Measurements from ENCODE around the gene SIX3. TPM values are rescaled to one million over a fixed set of nuclear protein-coding genes. Genes with fewer than 3 reads are reported as not detected.
A peak's percentile ranks its signal among the peaks of the same experiment; 100 is the strongest.

Gene SIX3
- total RNA-seq, 2 donors from 2014 or later: 1.9 to 5.7 TPM

GRCh38 chr2:44954889-44955592, 13.5 kb downstream of the SIX3 start:
- no peak for DNase-seq
- Mint-ChIP-seq H3K27me3 (ENCODE audit: insufficient read depth) (peaks cover 93% of the 10 kb centered on the region), H3K4me3 (peak overlapping the region; percentile 48), H3K9me3 (no peaks in the 10 kb centered on the region), H3K36me3 (ENCODE audit: low read depth) (no peaks in the 10 kb centered on the region), H3K27ac (no peak overlapping the region), H3K4me1 (peaks cover 28% of the 10 kb centered on the region)
- Histone ChIP-seq H3K36me3 (ENCODE audit: control insufficient read depth, insufficient read depth, low read length) (no peaks in the 10 kb centered on the region), H3K4me1 (ENCODE audit: control insufficient read depth, insufficient read depth, low read length) (peaks cover 14% of the 10 kb centered on the region), H3K9me3 (ENCODE audit: control insufficient read depth, low read length) (no peaks in the 10 kb centered on the region), H3K27ac (ENCODE audit: low read depth, low read length) (no peak overlapping the region), H3K27me3 (ENCODE audit: control insufficient read depth, insufficient read depth, low read length, poor library complexity, severe bottlenecking) (peaks cover 89% of the 10 kb centered on the region), H3K4me3 (ENCODE audit: low read length) (peak overlapping the region; percentile 74), H3K9ac (ENCODE audit: extremely low read depth, low read length, poor library complexity, severe bottlenecking) (no peak overlapping the region)
- TF ChIP-seq CTCF (conservative IDR thresholded peaks at IDR 0.05): no peak
- 6 to 11% methylated on average over 30 to 44 of the region's 44 CpGs for WGBS, 2 experiments (ENCODE audit: insufficient coverage in 1 of 2, insufficient read length in 1 of 2)

GRCh38 chr2:44955593-44956392, 14.3 kb downstream of the SIX3 start:
- Histone ChIP-seq H3K36me3 (ENCODE audit: control insufficient read depth, insufficient read depth, low read length) (no peaks in the 10 kb centered on the region), H3K27ac (ENCODE audit: low read depth, low read length) (no peak overlapping the region), H3K9ac (ENCODE audit: extremely low read depth, low read length, poor library complexity, severe bottlenecking) (no peak overlapping the region), H3K4me3 (ENCODE audit: low read length) (peak overlapping the region; percentile 74), H3K4me1 (ENCODE audit: control insufficient read depth, insufficient read depth, low read length) (peaks cover 14% of the 10 kb centered on the region), H3K27me3 (ENCODE audit: control insufficient read depth, insufficient read depth, low read length, poor library complexity, severe bottlenecking) (peaks cover 84% of the 10 kb centered on the region), H3K9me3 (ENCODE audit: control insufficient read depth, low read length) (no peaks in the 10 kb centered on the region)
- Mint-ChIP-seq H3K36me3 (ENCODE audit: low read depth) (no peaks in the 10 kb centered on the region), H3K9me3 (no peaks in the 10 kb centered on the region), H3K27ac (no peak overlapping the region), H3K4me1 (peaks cover 21% of the 10 kb centered on the region), H3K27me3 (ENCODE audit: insufficient read depth) (peaks cover 91% of the 10 kb centered on the region), H3K4me3 (peak overlapping the region; percentile 48)
- peak; percentile 95 for DNase-seq
- TF ChIP-seq CTCF (conservative IDR thresholded peaks at IDR 0.05): peak; percentile 90
- 11 to 13% methylated on average over 30 to 38 of the region's 38 CpGs for WGBS, 2 experiments (ENCODE audit: insufficient coverage in 1 of 2, insufficient read length in 1 of 2)

- H3K36me3 ChIP-seq (ENCODE audit: control insufficient read depth, insufficient read depth, low read length): no peaks in the 10 kb centered on the region
- H3K27me3 Mint-ChIP-seq (ENCODE audit: insufficient read depth): peaks cover 90% of the 10 kb centered on the region
These were observed 15.3 kb downstream of the SIX3 start for GRCh38 chr2:44956843-44957242.

More at GRCh38 chr2:44956843-44957242, 15.3 kb downstream of the SIX3 start:
- 75 to 92% methylated on average over 1 of the region's 1 CpG for WGBS, 2 experiments (ENCODE audit: insufficient coverage in 1 of 2, insufficient read length in 1 of 2)
- TF ChIP-seq CTCF (conservative IDR thresholded peaks at IDR 0.05): no peak
- Histone ChIP-seq H3K27ac (ENCODE audit: low read depth, low read length) (no peak overlapping the region), H3K9ac (ENCODE audit: extremely low read depth, low read length, poor library complexity, severe bottlenecking) (no peak overlapping the region), H3K9me3 (ENCODE audit: control insufficient read depth, low read length) (no peaks in the 10 kb centered on the region), H3K4me3 (ENCODE audit: low read length) (no peak overlapping the region), H3K27me3 (ENCODE audit: control insufficient read depth, insufficient read depth, low read length, poor library complexity, severe bottlenecking) (peaks cover 82% of the 10 kb centered on the region), H3K4me1 (ENCODE audit: control insufficient read depth, insufficient read depth, low read length) (peaks cover 14% of the 10 kb centered on the region)
- H3K4me1 Mint-ChIP-seq: peaks cover 20% of the 10 kb centered on the region
- H3K36me3 Mint-ChIP-seq (ENCODE audit: low read depth): no peaks in the 10 kb centered on the region
- no peak overlapping the region for H3K4me3 Mint-ChIP-seq
- no peak for DNase-seq
- H3K27ac Mint-ChIP-seq: no peak overlapping the region
- no peaks in the 10 kb centered on the region for H3K9me3 Mint-ChIP-seq

Data from endodermal cell (in vitro differentiated cells).